Activated naive CD4-positive, alpha-beta T cell (primary cell): ENCODE data around the gene NFATC3.
A peak's percentile ranks its signal among the peaks of the same experiment; 100 is the strongest.

Experiments
- DNase-seq, 4 experiments: peaks; one replicate each; lab custom pipeline; 2025; lab: John Stamatoyannopoulos, UW

The NFATC3 gene

GRCh38 chr16:68274441-68274840, 189.3 kb downstream of the NFATC3 start:
- no peak for DNase-seq

- peak in 2 of 4 experiments; percentile 14 to 27 for DNase-seq
Measured at GRCh38 chr16:68275611-68276191, 190.5 kb downstream of the NFATC3 start.

GRCh38 chr16:68276223-68276622, 191.1 kb downstream of the NFATC3 start:
- DNase-seq: no peak
